SJCRH30 (cell line): Measurements from ENCODE around the gene ATP5MG. TPM values are rescaled to one million over a fixed set of nuclear protein-coding genes. Genes with fewer than 3 reads are reported as not detected.
A peak's percentile ranks its signal among the peaks of the same experiment; 100 is the strongest.
"Not testable (repeated sequence)": the region's sequence is repeated elsewhere in the genome, so short reads cannot be mapped to it uniquely, and the experiment has no call there.

Experiments
- DNase-seq, 2 experiments: peaks; one replicate each; pipeline ENCODE4 v3.0.0-alpha.2; 2015 to 2020
- H3K27ac ChIP-seq: fragments of 250-450 bp; sonication (Bioruptor Pico); 2 replicates; pipeline ENCODE4 v1.5.1; 2020; ENCODE audit warnings: mild to moderate bottlenecking, moderate library complexity
- H3K27me3 ChIP-seq: fragments of 250-450 bp; sonication (Bioruptor Pico); 2 replicates; pipeline ENCODE4 v1.5.1; 2020; ENCODE audit warnings: mild to moderate bottlenecking, moderate library complexity
- H3K36me3 ChIP-seq: fragments of 250-450 bp; sonication (Bioruptor Pico); 2 replicates; pipeline ENCODE4 v1.5.1; 2020; ENCODE audit warnings: mild to moderate bottlenecking, moderate library complexity
- H3K4me1 ChIP-seq: fragments of 250-450 bp; sonication (Bioruptor Pico); 2 replicates; pipeline ENCODE4 v1.5.1; 2020; ENCODE audit warnings: mild to moderate bottlenecking, moderate library complexity
- H3K4me3 ChIP-seq: fragments of 250-450 bp; sonication (Bioruptor Pico); 2 replicates; pipeline ENCODE4 v1.5.1; 2020; ENCODE audit warnings: mild to moderate bottlenecking, moderate library complexity
- H3K9me3 ChIP-seq: fragments of 250-450 bp; sonication (Bioruptor Pico); replicated peaks from 2 replicates; pipeline ENCODE4 v1.5.1; 2020; ENCODE audit warnings: mild to moderate bottlenecking, moderate library complexity
- total RNA-seq: library from RNA; depleted of rRNA; stranded (reverse); fragments of >200 nt; shearing (Covaris generic); gene quantifications from 2 replicates; pipeline ENCODE4 v1.2.3, GENCODE V29; 2014

ATP5MG gene
- total RNA-seq, 1 experiment from 2014 or later = 165 TPM

GRCh38 chr11:118383657-118384056, 17.7 kb upstream of the ATP5MG start:
- Histone ChIP-seq H3K4me1 (no peaks in the 10 kb centered on the region), H3K27me3 (no peaks in the 10 kb centered on the region), H3K36me3 (peaks cover 18% of the 10 kb centered on the region; the same call in 1 of the 2 replicates), H3K27ac (no peak overlapping the region), H3K9me3 (no peaks in the 10 kb centered on the region), H3K4me3 (no peak overlapping the region)
- DNase-seq = no peak

- no peak for DNase-seq
- peaks cover 11% of the 10 kb centered on the region for H3K36me3 ChIP-seq
- H3K9me3 ChIP-seq = no peaks in the 10 kb centered on the region
These were observed 5.3 kb upstream of the ATP5MG start for GRCh38 chr11:118396097-118396501.

GRCh38 chr11:118397448-118397847, 4.0 kb upstream of the ATP5MG start:
- Histone ChIP-seq H3K9me3 (no peaks in the 10 kb centered on the region), H3K4me1 (peaks cover 6% of the 10 kb centered on the region), H3K27ac (no peak overlapping the region), H3K36me3 (peaks cover 10% of the 10 kb centered on the region), H3K27me3 (no peaks in the 10 kb centered on the region), H3K4me3 (no peak overlapping the region)
- no peak for DNase-seq

More at GRCh38 chr11:118396097-118396501, 5.3 kb upstream of the ATP5MG start:
- Histone ChIP-seq H3K4me1 (peaks cover 6% of the 10 kb centered on the region), H3K27me3 (no peaks in the 10 kb centered on the region), H3K27ac (no peak overlapping the region), H3K4me3 (no peak overlapping the region)

- peaks cover 6% of the 10 kb centered on the region for H3K4me1 ChIP-seq
- no peak for DNase-seq
- H3K36me3 ChIP-seq = 0 out of 2 replicates have a peak, but pooled peaks cover 7% of the 10 kb centered on the region
- peak overlapping the region; percentile 96; the same call in 1 of the 2 replicates for H3K27ac ChIP-seq
- H3K9me3 ChIP-seq = no peaks in the 10 kb centered on the region
- H3K4me3 ChIP-seq = no peak overlapping the region
- H3K27me3 ChIP-seq = no peaks in the 10 kb centered on the region
These were observed 2.4 kb upstream of the ATP5MG start for GRCh38 chr11:118398791-118399559.

- H3K36me3 ChIP-seq = peaks cover 16% of the 10 kb centered on the region; the same call in 1 of the 2 replicates
- peak overlapping the region; percentile 69 for H3K4me3 ChIP-seq
- no peaks in the 10 kb centered on the region for H3K27me3 ChIP-seq
- H3K9me3 ChIP-seq = no peaks in the 10 kb centered on the region
- no peak for DNase-seq
- peak overlapping the region; percentile 96 for H3K27ac ChIP-seq
- peaks cover 6% of the 10 kb centered on the region for H3K4me1 ChIP-seq
These were observed 629 bp downstream of the ATP5MG start for GRCh38 chr11:118401880-118402590.

DNA sequence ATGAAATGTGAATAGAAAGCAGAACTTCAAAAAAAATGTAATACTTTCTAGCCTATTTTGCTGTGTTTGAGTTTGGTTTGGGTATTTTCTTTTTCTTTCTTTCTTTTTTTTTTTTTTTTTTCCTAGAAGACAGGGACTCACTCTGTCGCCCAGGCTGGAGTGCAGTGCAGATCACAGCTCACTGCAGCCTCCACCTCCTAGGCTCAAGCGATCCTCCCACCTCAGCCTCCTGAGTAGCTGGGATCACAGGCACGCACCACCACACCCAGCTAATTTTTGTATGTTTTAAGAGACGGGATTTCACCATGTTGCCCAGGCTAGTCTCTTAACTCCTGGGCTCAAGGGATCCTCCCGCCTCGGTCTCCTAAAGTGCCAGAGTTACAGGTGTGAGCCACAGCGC, 1.2 kb downstream of the ATP5MG start:
- peaks cover 22% of the 10 kb centered on the region; the same call in 1 of the 2 replicates for H3K36me3 ChIP-seq
- H3K27ac ChIP-seq = not testable (repeated sequence)

DNA sequence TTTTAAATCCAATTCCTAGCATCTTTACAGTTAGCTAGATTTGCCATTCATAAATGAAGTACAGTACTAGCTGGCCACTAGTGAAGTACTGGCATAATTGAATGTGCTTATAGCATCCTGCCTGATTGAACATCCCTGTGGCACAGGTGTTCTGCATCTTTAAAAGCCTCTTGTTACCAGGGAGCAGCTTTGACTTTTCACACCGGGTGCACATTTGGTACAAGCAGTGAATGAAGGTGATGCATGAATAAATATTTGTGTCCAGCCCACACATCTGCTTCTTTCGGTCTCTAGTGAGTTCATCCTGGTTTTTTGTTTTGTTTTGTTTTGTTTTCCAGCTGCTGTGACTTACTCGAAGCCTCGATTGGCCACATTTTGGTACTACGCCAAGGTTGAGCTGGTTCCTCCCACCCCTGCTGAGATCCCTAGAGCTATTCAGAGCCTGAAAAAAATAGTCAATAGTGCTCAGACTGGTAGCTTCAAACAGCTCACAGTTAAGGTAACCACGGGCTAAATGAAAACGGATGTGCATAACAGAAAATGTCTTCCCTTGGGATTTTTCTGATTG, 5.3 kb downstream of the ATP5MG start:
- no peak overlapping the region for H3K4me3 ChIP-seq
- H3K36me3 ChIP-seq = peaks cover 22% of the 10 kb centered on the region; the same call in 1 of the 2 replicates
- H3K9me3 ChIP-seq = no peaks in the 10 kb centered on the region
- DNase-seq = peak; percentile 4 to 6
- H3K4me1 ChIP-seq = no peaks in the 10 kb centered on the region
- H3K27ac ChIP-seq = no peak overlapping the region
- no peaks in the 10 kb centered on the region for H3K27me3 ChIP-seq

More for the DNA sequence above, 1.2 kb downstream of the ATP5MG start:
- H3K4me1 ChIP-seq, H3K27me3 ChIP-seq, DNase-seq, H3K9me3 ChIP-seq: not testable (repeated sequence)
- H3K4me3 ChIP-seq = peak overlapping the region; percentile 69

GRCh38 chr11:118410055-118410745, 8.8 kb downstream of the ATP5MG start:
- no peak for DNase-seq
- Histone ChIP-seq H3K36me3 (peaks cover 22% of the 10 kb centered on the region; the same call in 1 of the 2 replicates), H3K27me3 (no peaks in the 10 kb centered on the region), H3K4me1 (no peaks in the 10 kb centered on the region), H3K4me3 (no peak overlapping the region), H3K27ac (no peak overlapping the region), H3K9me3 (no peaks in the 10 kb centered on the region)

GRCh38 chr11:118411530-118411929, 10.1 kb downstream of the ATP5MG start:
- H3K4me1 ChIP-seq = no peaks in the 10 kb centered on the region
- DNase-seq = no peak
- H3K27ac ChIP-seq = no peak overlapping the region
- H3K27me3 ChIP-seq = no peaks in the 10 kb centered on the region
- no peak overlapping the region for H3K4me3 ChIP-seq
- peaks cover 14% of the 10 kb centered on the region; the same call in 1 of the 2 replicates for H3K36me3 ChIP-seq
- no peaks in the 10 kb centered on the region for H3K9me3 ChIP-seq

DNA sequence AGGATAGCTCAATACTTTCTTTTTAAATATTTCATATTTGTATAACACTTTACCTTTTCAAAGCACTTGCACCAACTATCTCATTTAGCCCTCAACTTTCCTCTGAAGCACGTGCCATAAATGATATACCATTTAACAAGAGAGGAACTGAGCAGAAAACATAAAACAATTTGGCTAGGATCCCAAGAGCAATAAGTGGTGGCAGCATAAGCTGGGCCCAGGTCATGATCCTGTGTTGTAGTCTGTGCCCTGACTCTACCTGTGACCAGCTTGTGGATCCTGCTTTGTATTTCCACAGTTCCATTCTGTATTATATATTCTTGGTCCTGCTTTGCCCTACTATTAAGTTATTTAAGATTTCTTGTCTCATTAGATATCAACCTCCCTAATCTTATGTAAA, 11.5 kb downstream of the ATP5MG start:
- Histone ChIP-seq H3K36me3 (peaks cover 3% of the 10 kb centered on the region; the same call in 1 of the 2 replicates), H3K27ac (no peak overlapping the region), H3K4me1 (no peaks in the 10 kb centered on the region), H3K27me3 (no peaks in the 10 kb centered on the region), H3K4me3 (no peak overlapping the region), H3K9me3 (no peaks in the 10 kb centered on the region)
- no peak for DNase-seq

- Histone ChIP-seq H3K27ac (no peak overlapping the region), H3K4me3 (no peak overlapping the region), H3K36me3 (no peaks in the 10 kb centered on the region), H3K9me3 (no peaks in the 10 kb centered on the region), H3K4me1 (no peaks in the 10 kb centered on the region), H3K27me3 (no peaks in the 10 kb centered on the region)
- no peak for DNase-seq
These were observed 13.8 kb downstream of the ATP5MG start for GRCh38 chr11:118415062-118415738.

- no peaks in the 10 kb centered on the region for H3K36me3 ChIP-seq
- H3K4me1 ChIP-seq = no peaks in the 10 kb centered on the region
- H3K27ac ChIP-seq = no peak overlapping the region
- H3K9me3 ChIP-seq = no peaks in the 10 kb centered on the region
- no peak overlapping the region for H3K4me3 ChIP-seq
- H3K27me3 ChIP-seq = no peaks in the 10 kb centered on the region
- DNase-seq = peak; percentile 19 to 34
These were observed 14.3 kb downstream of the ATP5MG start for GRCh38 chr11:118415739-118416068.

GRCh38 chr11:118416900-118417299, 15.5 kb downstream of the ATP5MG start:
- not testable (repeated sequence) for H3K27ac ChIP-seq, H3K4me3 ChIP-seq, H3K36me3 ChIP-seq, H3K9me3 ChIP-seq, DNase-seq, H3K4me1 ChIP-seq, H3K27me3 ChIP-seq

DNA sequence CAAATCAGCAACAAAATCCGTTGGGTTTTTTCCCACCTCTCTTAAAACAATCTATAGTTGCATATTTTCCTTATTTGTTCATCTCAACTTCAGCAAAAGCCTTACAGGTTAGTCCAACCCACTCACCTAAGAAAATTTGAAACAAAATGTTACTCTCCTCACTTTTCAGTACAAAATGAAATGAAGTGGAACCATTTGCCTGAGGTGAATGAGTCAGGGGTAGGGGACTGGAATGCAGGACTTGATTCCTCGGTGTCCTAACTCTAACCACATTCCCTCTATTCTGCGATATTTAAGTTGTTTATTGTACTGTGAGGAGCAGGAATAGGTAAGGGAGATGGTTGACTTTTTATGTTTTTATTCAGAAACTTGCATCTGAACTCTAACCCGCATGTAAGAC, 16.4 kb downstream of the ATP5MG start:
- no peak for DNase-seq
- H3K4me1 ChIP-seq = no peaks in the 10 kb centered on the region
- H3K27ac ChIP-seq = no peak overlapping the region
- H3K27me3 ChIP-seq = no peaks in the 10 kb centered on the region
- no peaks in the 10 kb centered on the region for H3K9me3 ChIP-seq
- H3K4me3 ChIP-seq = no peak overlapping the region
- H3K36me3 ChIP-seq = no peaks in the 10 kb centered on the region
